ENCODE results near the gene PDSS2. TPM values are rescaled to one million over a fixed set of nuclear protein-coding genes. Genes with fewer than 3 reads are reported as not detected.
A peak's percentile ranks its signal among the peaks of the same experiment; 100 is the strongest.
"Not testable (repeated sequence)": the region's sequence is repeated elsewhere in the genome, so short reads cannot be mapped to it uniquely, and the experiment has no call there.

Gene PDSS2
- total RNA-seq, 2 experiments from 2014 or later = 11.4 to 11.7 TPM

GRCh38 chr6:107120404-107120803 lies 339.0 kb downstream of the PDSS2 start:
- Mint-ChIP-seq H3K27me3 (peaks cover 7% of the 10 kb centered on the region), H3K4me3 (no peak overlapping the region), H3K9me3 (ENCODE audit: low read depth) (no peaks in the 10 kb centered on the region), H3K27ac (no peak overlapping the region), H3K36me3 (ENCODE audit: low read depth) (no peaks in the 10 kb centered on the region), H3K4me1 (peaks cover 12% of the 10 kb centered on the region)
- no peak for ATAC-seq
- ChIA-PET POLR2A (interaction anchor here (0.6 kb wide), 1 partner anchor 531 kb away, joined by 4 read pairs; no protein-coding TSS in a partner anchor), CTCF (interaction anchor here (0.9 kb wide), 1 partner anchor 26 kb away, joined by 3 read pairs; no protein-coding TSS in a partner anchor)
- DNase-seq = no peak
- intact Hi-C loops (cut with DNase I, micrococcal nuclease) = no loop called here

GRCh38 chr6:107118976-107119375 lies 340.4 kb downstream of the PDSS2 start:
- ChIA-PET CTCF (no interaction called here), POLR2A (no interaction called here)
- no peaks in the 10 kb centered on the region for H3K9me3 Mint-ChIP-seq (ENCODE audit: low read depth)
- H3K27me3 Mint-ChIP-seq = peaks cover 5% of the 10 kb centered on the region
- intact Hi-C loops (cut with DNase I, micrococcal nuclease) = loop anchor here (5.0 to 10.0 kb wide), 4 partner anchors 376 to 836 kb away; partner anchors contain the start of genes ATG5 (in 1 of the 2), SEC63 (in 1 of the 2) and SOBP (in 1 of the 2)
- DNase-seq (no peak), ATAC-seq (no peak)
- H3K27ac Mint-ChIP-seq = no peak overlapping the region
- no peaks in the 10 kb centered on the region for H3K36me3 Mint-ChIP-seq (ENCODE audit: low read depth)
- H3K4me3 Mint-ChIP-seq = no peak overlapping the region
- peaks cover 12% of the 10 kb centered on the region for H3K4me1 Mint-ChIP-seq

- intact Hi-C loops (cut with DNase I, micrococcal nuclease) = loop anchor here (5.0 to 10.0 kb wide), 4 partner anchors 376 to 836 kb away; partner anchors contain the start of genes ATG5 (in 1 of the 2), SEC63 (in 1 of the 2) and SOBP (in 1 of the 2)
- POLR2A ChIA-PET; H3K4me3 Mint-ChIP-seq; DNase-seq; H3K27me3 Mint-ChIP-seq; ATAC-seq; H3K36me3 Mint-ChIP-seq (ENCODE audit: low read depth); H3K9me3 Mint-ChIP-seq (ENCODE audit: low read depth); H3K27ac Mint-ChIP-seq: not testable (repeated sequence)
- peaks cover 16% of the 10 kb centered on the region for H3K4me1 Mint-ChIP-seq
- CTCF ChIA-PET = interaction anchor here (0.7 to 0.9 kb wide), 2 partner anchors 81 to 774 kb away, joined by 3 read pairs; no protein-coding TSS in a partner anchor
These were observed 340.8 kb downstream of the PDSS2 start for GRCh38 chr6:107118540-107118939.

- Mint-ChIP-seq H3K27me3 (peaks cover 5% of the 10 kb centered on the region), H3K4me1 (peaks cover 21% of the 10 kb centered on the region), H3K9me3 (ENCODE audit: low read depth) (no peaks in the 10 kb centered on the region), H3K4me3 (peak overlapping the region; percentile 71), H3K36me3 (ENCODE audit: low read depth) (no peaks in the 10 kb centered on the region), H3K27ac (no peak overlapping the region)
- ChIA-PET CTCF (interaction anchor here (1.0 kb wide), 1 partner anchor 376 kb away, joined by 3 read pairs; no protein-coding TSS in a partner anchor), POLR2A (no interaction called here)
- no peak for ATAC-seq
- DNase-seq = no peak
- intact Hi-C loops (cut with DNase I, micrococcal nuclease) = loop anchor here (1.0 to 10.0 kb wide), 6 partner anchors 342 to 838 kb away; partner anchors contain the start of genes SOBP (in 2 of the 2), ATG5 (in 1 of the 2), PDSS2 (in 1 of the 2) and SEC63 (in 1 of the 2)
These were observed 342.4 kb downstream of the PDSS2 start for GRCh38 chr6:107116931-107117330.

GRCh38 chr6:107116328-107116892 lies 343.0 kb downstream of the PDSS2 start:
- peaks cover 21% of the 10 kb centered on the region for H3K4me1 Mint-ChIP-seq
- ChIA-PET CTCF (interaction anchor here (0.8 to 1.2 kb wide), 5 partner anchors 12 to 957 kb away, joined by 3 to 4 read pairs (median 4); no protein-coding TSS in a partner anchor), POLR2A (interaction anchor here (0.6 kb wide), 1 partner anchor 9 kb away, joined by 3 read pairs; no protein-coding TSS in a partner anchor)
- H3K27me3 Mint-ChIP-seq = peaks cover 5% of the 10 kb centered on the region
- intact Hi-C loops (cut with DNase I, micrococcal nuclease) = loop anchor here (1.0 to 10.0 kb wide), 6 partner anchors 343 to 838 kb away; partner anchors contain the start of genes SOBP (in 2 of the 2), ATG5 (in 1 of the 2), PDSS2 (in 1 of the 2) and SEC63 (in 1 of the 2)
- DNase-seq = peak; percentile 50
- H3K27ac Mint-ChIP-seq = peak overlapping the region; percentile 47
- no peaks in the 10 kb centered on the region for H3K36me3 Mint-ChIP-seq (ENCODE audit: low read depth)
- no peaks in the 10 kb centered on the region for H3K9me3 Mint-ChIP-seq (ENCODE audit: low read depth)
- H3K4me3 Mint-ChIP-seq = peak overlapping the region; percentile 71
- ATAC-seq = peak; percentile 49

GRCh38 chr6:107115695-107116327 lies 343.6 kb downstream of the PDSS2 start:
- intact Hi-C loops (cut with DNase I, micrococcal nuclease) = loop anchor here (1.0 to 10.0 kb wide), 7 partner anchors 49 to 839 kb away; partner anchors contain the start of genes SOBP (in 2 of the 2), ATG5 (in 1 of the 2), PDSS2 (in 1 of the 2) and SEC63 (in 1 of the 2)
- ChIA-PET CTCF (interaction anchor here (0.8 to 1.2 kb wide), 5 partner anchors 11 to 958 kb away, joined by 3 to 4 read pairs (median 4); no protein-coding TSS in a partner anchor), POLR2A (interaction anchor here (0.6 to 0.7 kb wide), 2 partner anchors 9 to 18 kb away, joined by 3 read pairs; no protein-coding TSS in a partner anchor)
- H3K4me3 Mint-ChIP-seq = peak overlapping the region; percentile 71
- H3K9me3 Mint-ChIP-seq (ENCODE audit: low read depth) = no peaks in the 10 kb centered on the region
- H3K27me3 Mint-ChIP-seq = peaks cover 5% of the 10 kb centered on the region
- DNase-seq (peak; percentile 52), ATAC-seq (peak; percentile 18)
- H3K36me3 Mint-ChIP-seq (ENCODE audit: low read depth) = no peaks in the 10 kb centered on the region
- H3K4me1 Mint-ChIP-seq = peaks cover 21% of the 10 kb centered on the region
- peak overlapping the region; percentile 58 for H3K27ac Mint-ChIP-seq

GRCh38 chr6:107114926-107115694 lies 344.3 kb downstream of the PDSS2 start, which contains the start of gene BEND3:
TSS of gene BEND3 (minus strand) at chr6:107115515. CDS start at chr6:107099285, 16,230 bp downstream.
- peak within 1 kb of the TSS; percentile 71 for H3K4me3 Mint-ChIP-seq
- peaks cover 21% of the 10 kb centered on the region for H3K4me1 Mint-ChIP-seq
- H3K36me3 Mint-ChIP-seq (ENCODE audit: low read depth) = no peaks in the 10 kb centered on the region
- peak; percentile 53 for DNase-seq
- intact Hi-C loops (cut with DNase I, micrococcal nuclease) = loop anchor here (1.0 to 10.0 kb wide), 7 partner anchors 48 to 840 kb away; partner anchors contain the start of genes MTRES1 (in 2 of the 2), ATG5 (in 1 of the 2), SEC63 (in 1 of the 2) and SOBP (in 1 of the 2)
- ChIA-PET CTCF (interaction anchor here (0.8 to 1.2 kb wide), 4 partner anchors 10 to 959 kb away, joined by 3 to 4 read pairs (median 4); no protein-coding TSS in a partner anchor), POLR2A (interaction anchor here (0.7 kb wide), 1 partner anchor 17 kb away, joined by 3 read pairs; no protein-coding TSS in a partner anchor)
- ATAC-seq = peak; percentile 25
- H3K27ac Mint-ChIP-seq = peak within 1 kb of the TSS; percentile 60
- H3K27me3 Mint-ChIP-seq = peaks cover 5% of the 10 kb centered on the region
- no peaks in the 10 kb centered on the region for H3K9me3 Mint-ChIP-seq (ENCODE audit: low read depth)

- peak overlapping the region; percentile 67 for H3K4me3 Mint-ChIP-seq
- ChIA-PET POLR2A (interaction anchor here (0.6 kb wide), 1 partner anchor 86 kb away, joined by 3 read pairs; no protein-coding TSS in a partner anchor), CTCF (interaction anchor here (0.6 to 1.4 kb wide), 16 partner anchors 10 to 1230 kb away, joined by 3 to 12 read pairs (median 4); partner anchors contain the start of gene MTRES1)
- intact Hi-C loops (cut with DNase I, micrococcal nuclease) = loop anchor here (1.0 to 10.0 kb wide), 6 partner anchors 48 to 840 kb away; partner anchors contain the start of genes MTRES1 (in 2 of the 2), ATG5 (in 1 of the 2), SEC63 (in 1 of the 2) and SOBP (in 1 of the 2)
- H3K36me3 Mint-ChIP-seq (ENCODE audit: low read depth) = no peaks in the 10 kb centered on the region
- DNase-seq (peak; percentile 84), ATAC-seq (peak; percentile 62)
- H3K9me3 Mint-ChIP-seq (ENCODE audit: low read depth) = no peaks in the 10 kb centered on the region
- H3K4me1 Mint-ChIP-seq = peaks cover 21% of the 10 kb centered on the region
- peak overlapping the region; percentile 65 for H3K27ac Mint-ChIP-seq
- H3K27me3 Mint-ChIP-seq = peaks cover 5% of the 10 kb centered on the region
These were observed 345.0 kb downstream of the PDSS2 start for GRCh38 chr6:107114213-107114925.

GRCh38 chr6:107110200-107110599 lies 349.2 kb downstream of the PDSS2 start:
- H3K4me1 Mint-ChIP-seq = peaks cover 10% of the 10 kb centered on the region
- ChIA-PET POLR2A (interaction anchor here (0.6 kb wide), 1 partner anchor 43 kb away, joined by 3 read pairs; no protein-coding TSS in a partner anchor), CTCF (interaction anchor here (0.6 to 1.2 kb wide), 2 partner anchors 112 to 174 kb away, joined by 4 read pairs; no protein-coding TSS in a partner anchor)
- H3K36me3 Mint-ChIP-seq (ENCODE audit: low read depth) = no peaks in the 10 kb centered on the region
- no peaks in the 10 kb centered on the region for H3K27me3 Mint-ChIP-seq
- DNase-seq (no peak), ATAC-seq (no peak)
- intact Hi-C loops (cut with DNase I, micrococcal nuclease) = loop anchor here (5.0 to 10.0 kb wide), 4 partner anchors 48 to 845 kb away; partner anchors contain the start of genes ATG5 (in 1 of the 2), SEC63 (in 1 of the 2) and SOBP (in 1 of the 2)
- H3K27ac Mint-ChIP-seq = no peak overlapping the region
- H3K9me3 Mint-ChIP-seq (ENCODE audit: low read depth) = no peaks in the 10 kb centered on the region
- no peak overlapping the region for H3K4me3 Mint-ChIP-seq

Data from activated CD4-positive, alpha-beta T cell treated with anti-CD3 and anti-CD28 coated beads for 36 hours (primary cell).